ENCODE measurements around the gene OTOG. TPM values are rescaled to one million over a fixed set of nuclear protein-coding genes. Genes with fewer than 3 reads are reported as not detected.

The OTOG gene
- total and polyA plus RNA-seq, 11 donors: not detected

DNA sequence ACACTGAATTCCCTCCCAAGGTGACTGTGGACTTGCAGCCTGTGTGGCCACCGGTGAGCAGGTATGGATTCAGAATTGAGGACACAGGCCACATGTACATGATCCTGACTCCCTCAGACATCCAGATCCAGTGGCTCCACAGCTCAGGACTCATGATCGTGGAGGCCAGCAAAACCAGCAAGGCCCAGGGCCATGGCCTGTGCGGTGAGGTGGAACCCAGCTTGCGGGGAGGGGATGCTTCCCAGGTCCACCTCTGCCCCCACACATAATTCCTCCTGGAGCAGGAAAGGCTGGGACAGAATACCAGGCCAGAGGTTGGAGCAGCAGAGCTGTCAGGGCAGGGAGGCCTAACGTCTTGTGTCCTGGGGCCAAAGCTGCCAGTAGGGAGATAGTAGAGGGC is 82.1 kb downstream of the OTOG start:
- ATAC-seq: no peak
- H3K27ac ChIP-seq: no peak overlapping the region
- H3K36me3 ChIP-seq: no peaks in the 10 kb centered on the region
- 70 to 77% (median 75%) methylated on average over 3 to 5 of the region's 5 CpGs for WGBS, 4 donors
- no peaks in the 10 kb centered on the region for H3K4me1 ChIP-seq
- no peak overlapping the region for H3K4me3 ChIP-seq
- no peak for TF ChIP-seq POLR2A (IDR thresholded peaks at IDR 0.05)
- TF ChIP-seq, protein P1, sequence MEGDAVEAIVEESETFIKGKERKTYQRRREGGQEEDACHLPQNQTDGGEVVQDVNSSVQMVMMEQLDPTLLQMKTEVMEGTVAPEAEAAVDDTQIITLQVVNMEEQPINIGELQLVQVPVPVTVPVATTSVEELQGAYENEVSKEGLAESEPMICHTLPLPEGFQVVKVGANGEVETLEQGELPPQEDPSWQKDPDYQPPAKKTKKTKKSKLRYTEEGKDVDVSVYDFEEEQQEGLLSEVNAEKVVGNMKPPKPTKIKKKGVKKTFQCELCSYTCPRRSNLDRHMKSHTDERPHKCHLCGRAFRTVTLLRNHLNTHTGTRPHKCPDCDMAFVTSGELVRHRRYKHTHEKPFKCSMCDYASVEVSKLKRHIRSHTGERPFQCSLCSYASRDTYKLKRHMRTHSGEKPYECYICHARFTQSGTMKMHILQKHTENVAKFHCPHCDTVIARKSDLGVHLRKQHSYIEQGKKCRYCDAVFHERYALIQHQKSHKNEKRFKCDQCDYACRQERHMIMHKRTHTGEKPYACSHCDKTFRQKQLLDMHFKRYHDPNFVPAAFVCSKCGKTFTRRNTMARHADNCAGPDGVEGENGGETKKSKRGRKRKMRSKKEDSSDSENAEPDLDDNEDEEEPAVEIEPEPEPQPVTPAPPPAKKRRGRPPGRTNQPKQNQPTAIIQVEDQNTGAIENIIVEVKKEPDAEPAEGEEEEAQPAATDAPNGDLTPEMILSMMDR (IDR thresholded peaks at IDR 0.05): no peak
- no peak for DNase-seq
- intact Hi-C loops (cut with DNase I): no loop called here
- peaks cover 0 to 12% (median 0%) of the 10 kb centered on the region in 12 donors for H3K9me3 ChIP-seq
- H3K27me3 ChIP-seq: peaks cover 0 to 10% (median 3%) of the 10 kb centered on the region in 9 donors

DNA sequence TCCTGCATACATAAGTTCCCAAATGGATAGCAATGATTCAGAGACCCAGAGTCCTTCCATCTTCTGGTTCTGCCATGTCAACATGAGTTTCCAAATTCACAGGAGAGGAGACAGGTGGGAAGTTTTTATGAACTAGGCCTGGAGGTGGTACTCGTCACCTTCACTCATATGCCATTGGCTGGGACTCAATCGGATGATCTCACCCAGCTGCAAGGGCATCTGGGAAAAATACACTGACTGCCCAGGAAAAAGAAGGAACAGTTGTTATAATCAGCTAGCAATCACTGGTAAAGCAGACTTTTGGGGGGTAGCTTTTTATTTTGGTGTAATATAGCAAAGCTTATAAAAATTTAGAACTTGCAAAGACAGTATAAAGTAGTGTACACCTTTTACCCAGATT is 83.9 kb downstream of the OTOG start:
- no peaks in the 10 kb centered on the region for H3K36me3 ChIP-seq
- no peak overlapping the region for H3K27ac ChIP-seq
- H3K9me3 ChIP-seq: peaks cover 0 to 5% (median 0%) of the 10 kb centered on the region in 12 donors
- 59 to 82% (median 74%) methylated on average over 2 of the region's 2 CpGs for WGBS, 4 donors
- TF ChIP-seq, protein P1 (IDR thresholded peaks at IDR 0.05): no peak
- TF ChIP-seq POLR2A (IDR thresholded peaks at IDR 0.05): no peak
- intact Hi-C loops (cut with DNase I): no loop called here
- DNase-seq (no peak), ATAC-seq (no peak)
- no peaks in the 10 kb centered on the region for H3K4me1 ChIP-seq
- H3K4me3 ChIP-seq: no peak overlapping the region
- peaks cover 0 to 8% (median 0%) of the 10 kb centered on the region in 9 donors for H3K27me3 ChIP-seq

DNA sequence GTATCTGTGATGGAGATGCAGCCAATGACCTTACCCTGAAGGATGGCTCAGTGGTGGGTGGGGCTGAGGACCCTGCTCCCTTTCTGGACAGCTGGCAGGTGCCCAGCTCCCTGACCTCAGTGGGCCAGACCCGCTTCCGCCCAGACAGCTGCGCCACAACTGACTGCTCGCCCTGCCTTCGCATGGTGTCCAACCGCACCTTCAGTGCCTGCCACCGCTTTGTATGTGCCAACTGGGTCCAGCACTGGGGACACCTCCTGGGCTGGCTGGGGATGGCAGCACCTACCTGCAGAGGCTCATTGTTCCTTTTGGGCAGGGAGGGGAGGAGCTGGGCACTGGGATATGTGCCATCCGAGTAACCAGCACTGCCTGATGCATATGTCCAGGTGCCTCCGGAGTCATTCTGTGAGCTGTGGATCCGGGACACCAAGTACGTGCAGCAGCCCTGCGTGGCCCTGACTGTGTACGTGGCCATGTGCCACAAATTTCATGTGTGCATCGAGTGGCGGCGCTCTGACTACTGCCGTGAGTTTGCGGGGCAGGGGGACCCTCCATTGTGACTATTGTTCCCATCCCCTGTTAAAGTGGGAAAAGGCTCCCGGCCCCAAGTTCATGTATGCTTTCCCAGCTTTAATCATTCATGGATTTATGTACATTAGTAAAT is 84.8 kb downstream of the OTOG start:
- TF ChIP-seq, protein P1 (IDR thresholded peaks at IDR 0.05): no peak
- no peak for TF ChIP-seq POLR2A (IDR thresholded peaks at IDR 0.05)
- peak in 1 of 5 donors; percentile 52 for DNase-seq
- intact Hi-C loops (cut with DNase I): no loop called here
- WGBS, 4 donors: 88 to 92% (median 90%) methylated on average over 17 to 19 of the region's 19 CpGs
- Histone ChIP-seq H3K36me3 (no peaks in the 10 kb centered on the region), H3K4me3 (no peak overlapping the region), H3K4me1 (no peaks in the 10 kb centered on the region), H3K27me3 (peaks cover 0 to 8% (median 0%) of the 10 kb centered on the region in 9 donors), H3K27ac (no peak overlapping the region), H3K9me3 (no peaks in the 10 kb centered on the region)
- no peak for ATAC-seq

DNA sequence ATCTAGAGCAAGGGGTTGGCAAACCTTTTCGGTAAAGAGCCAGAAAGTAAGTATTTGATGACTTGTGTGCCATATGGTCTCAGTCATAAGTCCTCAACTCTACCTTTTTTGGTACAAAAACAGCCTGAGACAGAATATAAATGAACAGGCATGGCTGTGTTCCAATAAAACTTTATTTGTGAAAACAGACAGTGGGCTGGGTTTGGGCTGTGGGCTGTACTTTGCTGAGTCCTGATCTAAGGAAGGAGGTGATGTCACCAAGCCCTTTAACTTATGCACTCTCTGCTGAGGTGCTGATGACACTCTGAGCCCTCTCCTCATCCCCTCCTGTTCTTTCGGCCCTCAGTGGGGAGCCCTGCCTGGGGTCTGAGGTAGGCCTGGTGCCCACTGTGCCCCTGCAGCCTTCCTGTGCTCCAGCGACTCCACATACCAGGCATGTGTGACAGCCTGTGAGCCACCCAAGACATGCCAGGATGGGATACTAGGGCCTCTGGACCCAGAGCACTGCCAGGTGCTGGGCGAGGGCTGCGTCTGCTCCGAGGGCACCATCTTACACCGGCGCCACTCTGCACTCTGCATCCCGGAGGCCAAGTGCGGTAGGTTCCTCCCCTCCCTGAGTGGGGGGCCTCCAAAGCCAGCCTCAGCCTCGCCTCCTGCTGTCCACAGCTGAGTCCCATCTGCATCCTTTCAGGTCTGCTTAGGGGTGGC is 86.4 kb downstream of the OTOG start:
- H3K27me3 ChIP-seq: peaks cover 0 to 7% (median 0%) of the 10 kb centered on the region in 9 donors
- H3K4me1 ChIP-seq: no peaks in the 10 kb centered on the region
- TF ChIP-seq, protein P1 (IDR thresholded peaks at IDR 0.05): no peak
- no peak for TF ChIP-seq POLR2A (IDR thresholded peaks at IDR 0.05)
- intact Hi-C loops (cut with DNase I): no loop called here
- no peak overlapping the region for H3K4me3 ChIP-seq
- no peak overlapping the region for H3K27ac ChIP-seq
- 88 to 98% (median 90%) methylated on average over 8 to 11 of the region's 11 CpGs for WGBS, 4 donors
- no peak for DNase-seq
- no peak for ATAC-seq
- H3K9me3 ChIP-seq: no peaks in the 10 kb centered on the region
- no peaks in the 10 kb centered on the region for H3K36me3 ChIP-seq
